WI38 (cell line): Measurements from ENCODE around the gene AAGAB.

Experiments
- H3K4me3 ChIP-seq: 2 replicates; pipeline ENCODE4 v1.5.1; 2011; ENCODE audit warnings: low read depth, mild to moderate bottlenecking, control low read depth, low read length
- TF ChIP-seq, protein P1 (sequence below): IDR thresholded peaks from 2 replicates; pipeline ENCODE4 v1.5.1; 2012; ENCODE audit warnings: low read depth, mild to moderate bottlenecking, control low read depth, low read length

The AAGAB gene

DNA sequence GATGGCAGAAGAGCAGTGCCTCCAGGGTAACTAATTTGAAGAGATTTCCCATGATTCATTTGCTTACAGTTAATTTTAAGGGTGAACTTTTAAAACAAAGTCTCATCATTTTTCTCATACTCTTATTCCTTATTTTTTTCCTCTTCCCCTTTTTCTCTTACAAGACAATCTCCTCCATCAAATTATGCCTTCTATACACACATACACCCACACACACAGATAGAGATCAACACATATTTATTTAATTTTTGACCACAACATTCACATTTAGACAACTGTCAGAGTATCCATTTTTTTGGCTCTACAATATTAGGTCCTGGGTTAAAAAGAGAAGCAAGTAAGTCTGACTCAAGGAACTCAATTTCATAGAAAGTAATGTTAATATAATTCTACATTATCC is 37.6 kb downstream of the AAGAB start:
- TF ChIP-seq, protein P1, sequence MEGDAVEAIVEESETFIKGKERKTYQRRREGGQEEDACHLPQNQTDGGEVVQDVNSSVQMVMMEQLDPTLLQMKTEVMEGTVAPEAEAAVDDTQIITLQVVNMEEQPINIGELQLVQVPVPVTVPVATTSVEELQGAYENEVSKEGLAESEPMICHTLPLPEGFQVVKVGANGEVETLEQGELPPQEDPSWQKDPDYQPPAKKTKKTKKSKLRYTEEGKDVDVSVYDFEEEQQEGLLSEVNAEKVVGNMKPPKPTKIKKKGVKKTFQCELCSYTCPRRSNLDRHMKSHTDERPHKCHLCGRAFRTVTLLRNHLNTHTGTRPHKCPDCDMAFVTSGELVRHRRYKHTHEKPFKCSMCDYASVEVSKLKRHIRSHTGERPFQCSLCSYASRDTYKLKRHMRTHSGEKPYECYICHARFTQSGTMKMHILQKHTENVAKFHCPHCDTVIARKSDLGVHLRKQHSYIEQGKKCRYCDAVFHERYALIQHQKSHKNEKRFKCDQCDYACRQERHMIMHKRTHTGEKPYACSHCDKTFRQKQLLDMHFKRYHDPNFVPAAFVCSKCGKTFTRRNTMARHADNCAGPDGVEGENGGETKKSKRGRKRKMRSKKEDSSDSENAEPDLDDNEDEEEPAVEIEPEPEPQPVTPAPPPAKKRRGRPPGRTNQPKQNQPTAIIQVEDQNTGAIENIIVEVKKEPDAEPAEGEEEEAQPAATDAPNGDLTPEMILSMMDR, result no peak

GRCh38 chr15:67215102-67215501 is 39.4 kb downstream of the AAGAB start:
- TF ChIP-seq, protein P1, result no peak

More for the DNA sequence above, 37.6 kb downstream of the AAGAB start:
- no peak overlapping the region for H3K4me3 ChIP-seq

GRCh38 chr15:67212684-67213367 is 41.6 kb downstream of the AAGAB start:
- no peak overlapping the region for H3K4me3 ChIP-seq
- TF ChIP-seq, protein P1, result no peak

More at GRCh38 chr15:67215102-67215501, 39.4 kb downstream of the AAGAB start:
- no peak overlapping the region for H3K4me3 ChIP-seq

GRCh38 chr15:67210555-67211168 is 43.8 kb downstream of the AAGAB start:
- TF ChIP-seq, protein P1, result no peak
- no peak overlapping the region for H3K4me3 ChIP-seq

DNA sequence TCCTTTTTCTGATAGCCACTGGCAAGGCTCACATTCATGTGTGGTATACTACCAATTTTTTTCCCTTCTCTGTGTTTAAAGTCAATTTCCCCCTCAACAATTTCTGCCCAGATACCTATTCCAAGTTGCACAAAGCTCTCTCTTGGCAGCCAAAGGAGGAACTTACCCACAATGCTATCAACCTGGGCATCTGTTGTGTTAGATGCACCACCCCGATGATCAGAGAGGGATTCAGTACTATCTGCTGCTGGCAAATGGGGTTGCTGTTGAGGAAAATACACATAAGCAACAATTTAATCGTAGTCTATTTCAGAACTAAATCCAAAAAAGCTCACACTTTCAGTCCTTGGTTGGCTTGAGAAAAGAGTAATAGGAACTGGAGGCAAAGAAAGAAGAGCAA is 46.1 kb downstream of the AAGAB start:
- no peak overlapping the region for H3K4me3 ChIP-seq
- TF ChIP-seq, protein P1, result no peak

- TF ChIP-seq, protein P1, result no peak
- no peak overlapping the region for H3K4me3 ChIP-seq
These were observed 46.8 kb downstream of the AAGAB start for GRCh38 chr15:67207555-67208207.

DNA sequence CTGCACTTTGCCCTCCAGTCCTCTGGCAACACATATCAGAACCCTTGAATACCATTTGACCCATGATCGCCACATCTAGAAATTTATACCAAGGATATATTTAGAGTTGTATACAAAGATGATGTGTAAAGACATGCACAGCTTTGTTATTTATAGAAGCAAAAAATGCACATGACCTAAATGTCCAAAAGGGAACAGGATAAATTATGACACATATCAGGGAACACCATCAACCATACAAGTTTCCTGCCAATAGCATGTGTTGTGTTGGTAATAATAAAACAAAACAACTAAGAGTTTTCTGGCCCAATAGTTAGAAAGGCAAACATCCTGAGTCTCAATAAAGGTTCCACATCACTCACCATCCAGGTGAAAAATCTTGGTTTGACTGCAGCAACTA is 51.5 kb downstream of the AAGAB start:
- no peak overlapping the region for H3K4me3 ChIP-seq
- TF ChIP-seq, protein P1, result no peak
